GM19193 (cell line): Measurements from ENCODE around the gene WFIKKN2.
A peak's percentile ranks its signal among the peaks of the same experiment; 100 is the strongest.

Source experiments
- POLR2A ChIP-seq: IDR thresholded peaks from 4 replicates; pipeline ENCODE4 v1.6.1; 2011; ENCODE audit not compliant: insufficient read depth, insufficient read length; ENCODE audit errors: extremely low read depth

The WFIKKN2 gene

GRCh38 chr17:50855708-50856330 lies 20.4 kb downstream of the WFIKKN2 start:
- no peak for TF ChIP-seq POLR2A

DNA sequence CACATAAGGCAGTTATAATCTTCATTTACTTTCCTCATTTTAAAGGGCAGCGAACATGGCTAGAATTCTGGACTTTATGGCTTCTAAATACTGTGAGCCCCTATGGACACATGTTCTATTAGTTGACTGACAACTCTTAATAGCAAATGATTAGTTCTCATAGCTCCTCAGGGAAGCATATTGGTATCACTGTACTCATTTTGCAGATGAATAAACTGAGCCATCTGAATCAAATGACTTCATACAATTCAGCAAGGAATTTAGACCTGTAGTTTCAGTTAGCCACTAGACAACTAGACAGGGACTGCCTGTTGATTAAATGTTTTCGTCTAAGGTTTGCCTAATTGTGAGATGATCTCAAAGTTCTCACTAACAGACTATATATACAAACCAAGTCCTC lies 21.0 kb downstream of the WFIKKN2 start:
- TF ChIP-seq POLR2A: no peak

- no peak for TF ChIP-seq POLR2A
These were observed 23.3 kb downstream of the WFIKKN2 start for GRCh38 chr17:50858486-50859225.

DNA sequence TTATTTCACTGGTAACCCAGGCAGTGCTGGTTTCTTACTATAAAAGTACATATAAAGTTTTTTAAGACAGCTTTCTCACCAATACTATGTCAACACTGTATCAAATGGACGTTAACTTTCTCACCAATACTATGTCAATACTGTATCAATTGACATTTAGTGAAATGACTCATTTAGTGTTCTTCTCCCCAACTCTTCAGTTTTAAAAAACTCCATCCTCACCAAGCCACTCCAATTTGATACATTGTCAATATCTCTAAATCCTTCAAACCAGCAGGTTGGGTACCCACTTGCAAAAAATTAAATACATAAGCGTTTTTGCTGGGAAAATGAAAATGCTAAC lies 25.9 kb downstream of the WFIKKN2 start:
- TF ChIP-seq POLR2A: no peak

GRCh38 chr17:50861822-50862528 lies 26.6 kb downstream of the WFIKKN2 start:
- no peak for TF ChIP-seq POLR2A

GRCh38 chr17:50863221-50863843 lies 27.9 kb downstream of the WFIKKN2 start:
- TF ChIP-seq POLR2A: no peak

DNA sequence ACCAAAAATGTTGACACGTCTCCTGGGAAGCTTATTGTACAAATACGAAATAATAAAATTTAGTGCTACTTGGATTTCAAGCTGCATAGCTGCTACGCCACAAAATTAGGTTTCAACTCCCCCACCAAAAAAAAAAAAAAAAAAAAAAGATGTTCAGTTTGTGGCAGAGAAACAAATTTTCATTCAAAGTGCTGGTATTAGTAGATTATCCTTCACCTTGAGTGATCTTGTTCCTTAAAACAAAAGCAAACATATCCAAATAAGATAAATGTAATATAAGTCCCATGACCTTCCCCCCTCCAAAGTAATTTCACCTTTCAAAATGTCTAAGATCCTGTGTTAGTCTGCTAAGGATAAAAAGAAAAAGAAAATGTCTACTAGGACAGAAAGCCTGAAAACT lies 28.5 kb downstream of the WFIKKN2 start:
- no peak for TF ChIP-seq POLR2A

DNA sequence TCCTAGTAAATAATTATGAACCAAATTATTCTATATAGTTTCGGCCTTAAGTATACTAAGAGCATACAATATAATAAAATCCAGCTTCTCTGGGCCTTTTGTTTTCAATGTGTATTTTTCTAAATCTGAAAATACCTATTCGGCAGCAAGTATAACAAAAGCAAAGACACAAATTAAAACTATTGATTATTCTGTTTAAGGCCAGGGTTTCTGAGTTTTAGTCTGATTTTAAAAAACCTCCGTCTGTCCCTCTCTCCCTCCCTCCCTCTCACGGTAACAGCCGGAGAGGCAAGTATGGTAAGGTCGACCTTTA lies 29.3 kb downstream of the WFIKKN2 start:
- no peak for TF ChIP-seq POLR2A

GRCh38 chr17:50865060-50865867 lies 29.9 kb downstream of the WFIKKN2 start:
- TF ChIP-seq POLR2A: no peak

DNA sequence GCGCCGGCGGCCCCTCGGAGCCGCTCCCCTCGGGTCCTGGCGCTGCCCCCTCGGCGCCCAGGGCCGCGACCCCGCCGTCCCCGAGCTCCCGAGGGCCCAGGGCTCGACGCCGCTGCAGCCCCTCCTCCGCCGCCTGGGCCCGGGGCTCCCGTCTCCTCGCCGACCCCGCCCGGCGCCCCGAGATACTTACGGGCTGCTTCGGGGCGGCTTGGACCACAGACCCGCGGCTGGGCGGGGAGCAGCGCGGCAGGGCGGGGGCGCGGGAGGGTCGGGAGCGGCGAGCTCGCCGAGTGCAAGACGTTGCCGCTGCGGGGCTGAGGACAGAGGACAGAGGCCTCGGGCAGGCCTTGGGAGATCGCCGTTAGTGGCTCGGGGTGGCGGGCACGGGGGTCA lies 30.5 kb downstream of the WFIKKN2 start:
- no peak for TF ChIP-seq POLR2A

GRCh38 chr17:50866261-50866949 lies 31.0 kb downstream of the WFIKKN2 start, which contains the start of gene TOB1:
Gene TOB1 (minus strand): TSS chr17:50866354. CDS start chr17:50864017, 2,337 bp downstream.
- peak; percentile 100 for TF ChIP-seq POLR2A

- no peak for TF ChIP-seq POLR2A
These were observed 31.6 kb downstream of the WFIKKN2 start for GRCh38 chr17:50866950-50867362.

DNA sequence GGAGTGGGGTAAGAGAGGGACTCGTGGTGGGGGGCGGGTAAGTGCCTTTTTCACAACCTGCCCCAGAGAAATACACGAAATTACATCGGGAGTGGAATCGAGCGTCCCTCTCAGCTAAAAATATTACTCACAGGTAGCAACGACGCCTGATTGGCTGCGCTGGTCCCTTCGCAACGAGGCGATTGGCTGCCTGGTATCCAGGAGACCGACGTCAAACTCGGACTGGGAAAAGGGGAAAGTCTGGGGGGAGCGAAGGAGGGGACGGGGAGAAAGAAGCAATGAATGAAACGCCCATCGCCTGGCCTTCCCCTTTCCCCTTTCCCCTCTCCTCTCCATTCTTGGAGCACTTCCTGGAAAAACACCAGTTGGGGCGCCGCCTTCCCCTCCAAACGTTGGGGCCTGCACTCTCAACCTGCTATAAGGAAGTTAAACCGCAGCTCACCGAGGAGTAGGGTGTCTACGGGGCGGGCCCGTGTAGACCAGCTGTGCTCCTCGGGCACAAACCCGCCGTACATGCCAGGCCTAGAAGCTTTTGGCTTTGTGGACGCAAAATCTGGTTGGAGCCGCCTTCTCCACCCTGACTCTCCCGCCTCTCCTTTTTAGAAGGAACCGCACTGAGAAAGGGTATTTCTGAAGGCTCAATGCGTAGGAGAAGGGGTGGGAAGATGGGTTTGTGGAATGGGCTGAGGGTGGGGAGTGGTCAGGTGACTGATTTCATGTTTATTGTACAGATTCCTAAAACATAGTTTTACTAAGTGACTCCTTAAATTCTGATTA lies 32.2 kb downstream of the WFIKKN2 start:
- no peak for TF ChIP-seq POLR2A

DNA sequence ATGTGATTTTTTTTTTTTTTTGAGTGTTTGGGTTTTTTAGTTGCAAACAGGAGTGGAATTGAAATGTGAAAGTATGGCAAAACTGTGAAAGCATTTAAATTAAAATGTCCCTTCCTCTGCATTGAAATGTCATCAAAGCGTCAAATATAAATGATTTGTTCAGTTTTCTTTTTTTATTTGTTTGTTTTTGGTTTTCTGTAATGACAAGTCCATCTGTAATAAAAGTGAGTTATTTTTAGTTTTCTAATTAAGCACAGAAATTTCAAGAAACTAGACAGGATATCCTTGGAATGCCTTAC lies 32.7 kb downstream of the WFIKKN2 start:
- no peak for TF ChIP-seq POLR2A

GRCh38 chr17:50868602-50869001 lies 33.2 kb downstream of the WFIKKN2 start:
- no peak for TF ChIP-seq POLR2A

GRCh38 chr17:50871364-50871763 lies 36.0 kb downstream of the WFIKKN2 start:
- TF ChIP-seq POLR2A: no peak
